Upper lobe of right lung (tissue), 1 donor: ENCODE data around the gene LENG1. TPM values are rescaled to one million over a fixed set of nuclear protein-coding genes. Genes with fewer than 3 reads are reported as not detected.

Experiments used
- ATAC-seq: fragments of 200-7000 bp; cut with Tn5 transposase; one replicate; pipeline ENCODE4 v1.9.1; 2020; ENCODE audit warnings: mild to moderate bottlenecking, moderate library complexity
- DNase-seq: peaks from one replicate; pipeline ENCODE4 v3.0.0-alpha.2; 2020
- H3K27ac ChIP-seq: fragments of 200-600 bp; one replicate; pipeline ENCODE4 v1.8.0; 2022
- H3K27me3 ChIP-seq: fragments of 200-600 bp; one replicate; pipeline ENCODE4 v1.8.0; 2022; ENCODE audit warnings: mild to moderate bottlenecking
- H3K36me3 ChIP-seq: fragments of 200-600 bp; one replicate; pipeline ENCODE4 v1.8.0; 2022
- H3K4me1 ChIP-seq: fragments of 200-600 bp; one replicate; pipeline ENCODE4 v1.8.0; 2022
- H3K4me3 ChIP-seq: fragments of 200-600 bp; one replicate; pipeline ENCODE4 v1.8.0; 2022; ENCODE audit warnings: mild to moderate bottlenecking
- H3K9me3 ChIP-seq: fragments of 200-600 bp; one replicate; pipeline ENCODE4 v1.8.0; 2022
- CTCF ChIP-seq: fragments of 200-600 bp; IDR thresholded peaks from one replicate; pipeline ENCODE4 v1.8.0; 2022; ENCODE audit warnings: antibody characterized with exemption
- intact Hi-C: fragments of 100-400 bp; cut with DNase I; formaldehyde crosslinking; loops from one replicate; pipeline ENCODE4 v1.11.0; 2022
- total RNA-seq: library from RNA; stranded (reverse); fragmentation: NEBNext Ultra II Directional; extraction: Animal tissue kit (Norgen Biotek cat#: 25700); gene quantifications from one replicate; pipeline ENCODE4 v1.2.1, GENCODE V29; 2021
- donor health status: DM: no; HTN: yes; CAD: no; lungs with severe emphysema.

The LENG1 gene
- total RNA-seq, 1 donor from 2014 or later, result 9.2 TPM

- Histone ChIP-seq H3K4me1 (peaks cover 21% of the 10 kb centered on the region), H3K36me3 (peaks cover 38% of the 10 kb centered on the region), H3K4me3 (peak within 1 kb of the TSS; percentile 98), H3K27ac (peak within 1 kb of the TSS; percentile 99), H3K27me3 (no peaks in the 10 kb centered on the region), H3K9me3 (no peaks in the 10 kb centered on the region)
- intact Hi-C loops, result no loop called here
- ATAC-seq (peak; percentile 54), DNase-seq (peak; percentile 95)
- no peak for TF ChIP-seq CTCF
Observed at GRCh38 chr19:54191011-54191810, 31.7 kb upstream of the LENG1 start, which contains the start of gene TSEN34. TSEN34 (plus strand) TSS chr19:54191308; CDS start chr19:54191365, 57 bp downstream.

GRCh38 chr19:54190503-54191010 lies 31.0 kb upstream of the LENG1 start:
- peaks cover 21% of the 10 kb centered on the region for H3K4me1 ChIP-seq
- H3K27ac ChIP-seq, result peak overlapping the region; percentile 99
- H3K27me3 ChIP-seq, result no peaks in the 10 kb centered on the region
- TF ChIP-seq CTCF, result no peak
- H3K9me3 ChIP-seq, result no peaks in the 10 kb centered on the region
- ATAC-seq (peak; percentile 76), DNase-seq (peak; percentile 99)
- peak overlapping the region; percentile 98 for H3K4me3 ChIP-seq
- intact Hi-C loops, result no loop called here
- peaks cover 37% of the 10 kb centered on the region for H3K36me3 ChIP-seq

GRCh38 chr19:54189735-54190502 lies 30.4 kb upstream of the LENG1 start:
- H3K9me3 ChIP-seq, result no peaks in the 10 kb centered on the region
- peaks cover 30% of the 10 kb centered on the region for H3K36me3 ChIP-seq
- peak; percentile 100 for DNase-seq
- no peak for TF ChIP-seq CTCF
- peak overlapping the region; percentile 99 for H3K27ac ChIP-seq
- H3K4me1 ChIP-seq, result peaks cover 21% of the 10 kb centered on the region
- H3K27me3 ChIP-seq, result no peaks in the 10 kb centered on the region
- intact Hi-C loops, result no loop called here
- ATAC-seq, result peak; percentile 82
- peak overlapping the region; percentile 98 for H3K4me3 ChIP-seq

GRCh38 chr19:54189145-54189734 lies 29.7 kb upstream of the LENG1 start, which contains the start of gene MBOAT7:
MBOAT7 (minus strand) TSS chr19:54189580; CDS start chr19:54188508, 1,072 bp downstream.
- ATAC-seq (peak; percentile 4), DNase-seq (no peak)
- peak; percentile 28 for TF ChIP-seq CTCF
- H3K4me3 ChIP-seq, result peak within 1 kb of the TSS; percentile 98
- intact Hi-C loops, result no loop called here
- peak within 1 kb of the TSS; percentile 99 for H3K27ac ChIP-seq
- peaks cover 21% of the 10 kb centered on the region for H3K4me1 ChIP-seq
- no peaks in the 10 kb centered on the region for H3K27me3 ChIP-seq
- H3K9me3 ChIP-seq, result no peaks in the 10 kb centered on the region
- peaks cover 23% of the 10 kb centered on the region for H3K36me3 ChIP-seq

GRCh38 chr19:54188215-54188871 lies 28.8 kb upstream of the LENG1 start:
- DNase-seq (peak; percentile 60), ATAC-seq (no peak)
- Histone ChIP-seq H3K36me3 (peaks cover 19% of the 10 kb centered on the region), H3K4me1 (peaks cover 21% of the 10 kb centered on the region), H3K27ac (peak overlapping the region; percentile 99), H3K27me3 (no peaks in the 10 kb centered on the region), H3K4me3 (peak overlapping the region; percentile 98), H3K9me3 (no peaks in the 10 kb centered on the region)
- TF ChIP-seq CTCF, result no peak
- intact Hi-C loops, result no loop called here
